HG03039 (cell line): ENCODE results near the gene PRMT1.

Experiments
- ATAC-seq: cut with Tn5 transposase; IDR thresholded peaks from one replicate; pipeline ENCODE4 v1.9.1; 2021; ENCODE audit warnings: mild to moderate bottlenecking, moderate library complexity; ENCODE audit not compliant: unreplicated experiment

PRMT1 gene

GRCh38 chr19:49687566-49688316 lies 10.7 kb downstream of the PRMT1 start:
- no peak for ATAC-seq

- ATAC-seq: no peak
Observed at GRCh38 chr19:49688531-49689132, 11.6 kb downstream of the PRMT1 start.

GRCh38 chr19:49689133-49690078 lies 12.3 kb downstream of the PRMT1 start, which contains the start of gene ADM5:
Gene ADM5, plus strand, starts transcription at chr19:49689594. Its CDS starts 244 bp downstream, at chr19:49689838.
- no peak for ATAC-seq

DNA sequence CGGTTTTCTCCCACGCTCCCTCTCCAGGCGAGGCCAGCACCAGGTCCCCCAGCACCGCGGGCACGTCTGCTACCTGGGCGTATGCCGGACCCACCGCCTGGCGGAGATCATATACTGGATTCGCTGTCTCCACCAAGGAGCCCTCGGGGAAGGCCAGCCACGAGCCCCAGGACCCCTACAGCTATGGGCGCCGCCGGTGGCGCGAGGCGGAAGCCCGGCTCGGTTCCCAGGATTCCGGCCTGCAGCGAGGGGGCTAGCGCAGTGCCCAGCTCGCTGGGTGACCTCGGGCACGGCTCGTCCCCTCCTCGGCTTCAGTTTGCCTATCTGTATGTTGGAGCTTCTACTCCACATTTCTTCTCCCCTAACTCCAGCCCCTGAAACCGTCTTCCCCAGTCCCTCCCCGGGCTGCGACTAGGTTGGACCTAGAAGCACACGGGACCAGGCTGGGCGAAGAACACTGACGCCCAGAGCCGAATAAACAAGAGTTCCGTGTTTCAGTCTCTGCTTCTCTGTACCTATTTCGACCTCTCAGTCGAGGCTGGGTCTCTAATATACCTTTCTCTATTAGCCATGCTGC lies 13.1 kb downstream of the PRMT1 start:
- no peak for ATAC-seq

DNA sequence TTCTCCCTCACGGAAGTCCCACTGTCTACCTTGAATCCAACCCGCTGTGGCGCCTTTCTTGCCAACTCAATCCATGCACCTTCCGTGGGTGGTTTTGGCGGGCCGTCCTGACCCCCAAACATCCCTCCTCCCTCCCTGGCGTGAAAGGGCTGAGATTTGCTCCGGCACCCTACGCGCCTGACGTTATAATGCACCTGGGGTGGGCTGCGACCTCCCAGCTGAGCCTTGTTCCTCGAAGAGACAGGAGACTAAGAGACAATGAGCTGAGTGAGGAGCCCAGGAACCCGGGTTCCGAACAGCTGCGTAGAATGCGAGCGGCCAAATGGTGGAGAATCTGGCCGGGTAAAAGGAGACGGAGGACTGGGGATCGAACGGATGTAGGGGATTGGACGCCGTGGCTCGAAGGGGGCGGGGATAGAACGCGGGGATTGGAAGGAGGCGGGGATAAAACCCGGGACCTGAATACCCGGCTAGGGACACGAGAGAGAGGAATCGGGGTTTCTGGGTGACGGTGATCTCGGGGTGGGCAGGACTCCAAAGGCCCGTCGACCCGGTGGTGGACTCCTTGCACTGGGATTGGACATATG lies 13.7 kb downstream of the PRMT1 start, which contains the start of gene CPT1C:
Gene CPT1C (plus strand): TSS at position 461 of the 587 bp plus-strand sequence. CDS start 1,137 bp downstream, outside the sequence.
- ATAC-seq: no peak

- no peak for ATAC-seq
Observed at GRCh38 chr19:49691243-49692146, 14.4 kb downstream of the PRMT1 start.

- ATAC-seq: no peak
Observed at GRCh38 chr19:49692147-49692506, 15.1 kb downstream of the PRMT1 start.

GRCh38 chr19:49696115-49696514 lies 19.0 kb downstream of the PRMT1 start:
- no peak for ATAC-seq

GRCh38 chr19:49696865-49697264 lies 19.8 kb downstream of the PRMT1 start:
- ATAC-seq: no peak

DNA sequence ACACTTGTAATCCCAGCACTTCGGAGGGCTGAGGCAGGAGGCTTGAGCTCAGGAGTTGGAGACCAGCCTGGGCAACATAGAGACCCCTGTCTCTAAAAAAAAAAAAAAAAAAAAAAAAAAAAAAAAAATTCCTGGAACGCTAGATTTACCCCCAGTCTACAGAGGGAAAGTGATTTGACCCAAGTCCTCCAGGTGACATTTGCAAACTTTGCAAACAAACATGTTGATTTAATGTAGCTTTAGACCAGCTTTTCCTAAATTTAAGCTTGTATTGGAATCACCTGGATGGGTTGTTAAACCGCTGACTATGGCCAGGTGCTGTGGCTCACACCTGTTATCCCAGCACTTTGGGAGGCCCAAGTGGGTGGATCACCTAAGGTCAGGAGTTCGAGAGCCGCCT lies 22.3 kb downstream of the PRMT1 start:
- no peak for ATAC-seq

GRCh38 chr19:49700563-49700962 lies 23.5 kb downstream of the PRMT1 start:
- ATAC-seq: no peak

- no peak for ATAC-seq
Observed at GRCh38 chr19:49701271-49701786, 24.3 kb downstream of the PRMT1 start.

- ATAC-seq: no peak
Observed at GRCh38 chr19:49704888-49705642, 28.0 kb downstream of the PRMT1 start.

DNA sequence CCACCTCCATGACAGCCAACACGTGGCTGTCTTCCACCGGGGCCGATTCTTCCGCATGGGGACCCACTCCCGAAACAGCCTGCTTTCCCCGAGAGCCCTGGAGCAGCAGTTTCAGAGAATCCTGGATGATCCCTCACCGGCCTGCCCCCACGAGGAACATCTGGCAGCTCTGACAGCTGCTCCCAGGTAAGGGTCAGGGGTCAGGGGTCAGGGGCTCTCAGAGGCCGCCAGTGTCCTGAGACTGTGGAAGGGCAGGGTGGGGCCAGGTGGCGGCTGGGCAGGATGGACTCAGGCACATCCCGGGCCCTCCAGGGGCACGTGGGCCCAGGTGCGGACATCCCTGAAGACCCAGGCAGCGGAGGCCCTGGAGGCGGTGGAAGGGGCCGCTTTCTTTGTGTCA lies 28.8 kb downstream of the PRMT1 start:
- ATAC-seq: no peak

DNA sequence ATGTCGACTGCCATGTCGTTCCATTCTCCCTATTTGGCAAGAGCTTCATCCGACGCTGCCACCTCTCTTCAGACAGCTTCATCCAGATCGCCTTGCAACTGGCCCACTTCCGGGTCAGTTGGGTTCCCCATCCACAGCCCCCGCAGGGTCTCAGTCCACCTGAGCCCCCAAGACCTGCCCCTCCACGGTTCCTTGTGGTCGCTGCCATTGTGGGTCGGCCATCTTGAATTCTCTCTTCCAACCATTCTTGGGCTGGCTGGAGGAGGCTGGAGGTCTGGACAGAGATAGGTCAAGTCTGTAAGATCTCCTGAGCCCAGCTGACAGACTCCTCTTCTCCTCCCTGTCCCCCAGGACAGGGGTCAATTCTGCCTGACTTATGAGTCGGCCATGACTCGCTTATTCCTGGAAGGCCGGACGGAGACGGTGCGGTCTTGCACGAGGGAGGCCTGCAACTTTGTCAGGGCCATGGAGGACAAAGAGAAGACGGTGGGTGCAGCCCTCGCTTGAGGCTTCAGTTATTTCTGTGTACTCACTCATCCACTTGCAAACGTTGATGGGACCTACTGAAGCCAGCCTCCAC lies 33.4 kb downstream of the PRMT1 start:
- no peak for ATAC-seq

DNA sequence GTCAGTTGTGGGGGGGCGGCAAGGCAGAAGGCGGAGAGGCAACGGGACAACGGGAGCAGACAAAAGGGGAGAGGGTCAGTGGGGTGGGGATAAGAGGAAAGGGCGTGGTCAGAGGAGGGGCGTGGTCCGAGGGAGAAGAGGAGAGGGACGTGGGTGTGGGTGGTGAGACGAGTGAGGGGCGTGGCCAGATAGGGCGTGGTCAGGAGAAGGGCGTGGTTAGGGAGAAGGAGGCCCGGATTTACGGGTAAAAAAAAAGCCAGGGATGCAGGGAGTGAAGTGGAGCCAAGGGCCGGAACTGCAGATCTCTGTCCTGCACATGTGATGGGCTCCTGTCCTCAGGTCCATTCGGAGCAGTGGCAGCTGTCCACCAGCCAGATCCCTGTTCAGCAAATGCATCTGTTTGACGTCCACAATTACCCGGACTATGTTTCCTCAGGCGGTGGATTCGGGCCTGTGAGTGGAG lies 35.4 kb downstream of the PRMT1 start:
- ATAC-seq: no peak

GRCh38 chr19:49713236-49713845 lies 36.3 kb downstream of the PRMT1 start:
- no peak for ATAC-seq

DNA sequence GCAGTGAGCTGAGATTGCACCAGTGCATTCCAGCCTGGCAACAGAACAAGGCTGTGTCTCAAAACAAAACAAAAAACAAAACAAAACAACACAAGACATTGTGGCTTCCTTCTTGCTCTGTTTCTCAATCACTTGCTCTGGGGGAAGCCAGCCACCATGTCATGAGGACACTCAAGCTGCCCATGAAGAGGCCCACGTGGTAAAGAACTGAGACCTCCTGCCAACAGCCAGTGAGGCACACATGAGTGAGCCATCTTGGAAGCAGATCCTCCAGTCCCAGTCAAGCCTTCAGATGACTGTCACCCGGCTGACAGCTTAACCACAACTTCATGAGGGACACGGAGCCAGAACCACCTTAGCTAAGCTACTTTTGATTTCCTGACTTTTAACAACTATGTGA lies 39.1 kb downstream of the PRMT1 start:
- no peak for ATAC-seq
